SK-N-SH treated with all-trans-retinoic acid at 6 μM for 48 hours (cell line): Measurements from ENCODE around the gene TRAPPC6A.

Source experiments
- ATAC-seq: fragments of 200-7000 bp; cut with Tn5 transposase; 3 replicates; pipeline ENCODE4 v1.9.1; 2020; ENCODE audit warnings: mild to moderate bottlenecking, moderate library complexity
- ARNTL ChIP-seq: fragments of 450-650 bp; formaldehyde crosslinking; IDR thresholded peaks from 2 replicates; pipeline ENCODE4 v1.5.0; 2020; ENCODE audit warnings: low read depth, mild to moderate bottlenecking, moderate library complexity, borderline replicate concordance
- BACH2 ChIP-seq: fragments of 250-450 bp; sonication (Bioruptor Pico); IDR thresholded peaks from 2 replicates; pipeline ENCODE4 v1.9.0; 2021; ENCODE audit warnings: mild to moderate bottlenecking, borderline replicate concordance
- CSDC2 ChIP-seq: fragments of 250-450 bp; sonication (Bioruptor Pico); IDR thresholded peaks from 2 replicates; pipeline ENCODE4 v1.5.0; 2020; ENCODE audit warnings: mild to moderate bottlenecking, moderate library complexity
- CSRNP3 ChIP-seq: fragments of 250-450 bp; sonication (Bioruptor Pico); IDR thresholded peaks from 2 replicates; pipeline ENCODE4 v1.5.1; 2021; ENCODE audit warnings: mild to moderate bottlenecking, moderate library complexity
- ESRRG ChIP-seq: fragments of 250-450 bp; sonication (Bioruptor Pico); IDR thresholded peaks from 2 replicates; pipeline ENCODE4 v1.6.1; 2021; ENCODE audit warnings: mild to moderate bottlenecking
- GLIS3 ChIP-seq: fragments of 250-450 bp; sonication (Bioruptor Pico); IDR thresholded peaks from 2 replicates; pipeline ENCODE4 v1.5.0; 2020; ENCODE audit warnings: mild to moderate bottlenecking, moderate library complexity
- ISL1 ChIP-seq: fragments of 250-450 bp; sonication (Bioruptor Pico); IDR thresholded peaks from 2 replicates; pipeline ENCODE4 v2.1.2; 2022; ENCODE audit warnings: mild to moderate bottlenecking, moderate library complexity
- OSR1 ChIP-seq: fragments of 250-450 bp; sonication (Bioruptor Pico); IDR thresholded peaks from 2 replicates; pipeline ENCODE4 v1.8.0; 2022; ENCODE audit warnings: moderate library complexity, mild to moderate bottlenecking, inconsistent platforms
- RARB ChIP-seq: fragments of 250-450 bp; sonication (Bioruptor Pico); IDR thresholded peaks from 2 replicates; pipeline ENCODE4 v1.8.0; 2021; ENCODE audit warnings: mild to moderate bottlenecking, moderate library complexity
- SNAI2 ChIP-seq: fragments of 250-450 bp; sonication (Bioruptor Pico); IDR thresholded peaks from 2 replicates; pipeline ENCODE4 v1.5.0; 2020; ENCODE audit warnings: mild to moderate bottlenecking, moderate library complexity
- TCF4 ChIP-seq: fragments of 250-450 bp; sonication (Bioruptor Pico); IDR thresholded peaks from 2 replicates; pipeline ENCODE4 v1.8.0; 2021; ENCODE audit warnings: mild to moderate bottlenecking, moderate library complexity, borderline replicate concordance
- TOX ChIP-seq: fragments of 250-450 bp; sonication (Bioruptor Pico); IDR thresholded peaks from 2 replicates; pipeline ENCODE4 v1.8.0; 2021; ENCODE audit warnings: mild to moderate bottlenecking, moderate library complexity, borderline replicate concordance
- TSHZ2 ChIP-seq: fragments of 250-450 bp; sonication (Bioruptor Pico); IDR thresholded peaks from 2 replicates; pipeline ENCODE4 v1.5.0; 2020; ENCODE audit warnings: mild to moderate bottlenecking, moderate library complexity
- ZC3H10 ChIP-seq: fragments of 250-450 bp; sonication (Bioruptor Pico); IDR thresholded peaks from 2 replicates; pipeline ENCODE4 v1.5.1; 2021; ENCODE audit warnings: mild to moderate bottlenecking, moderate library complexity
- ZFP3 ChIP-seq: fragments of 250-450 bp; sonication (Bioruptor Pico); IDR thresholded peaks from 2 replicates; pipeline ENCODE4 v1.5.0; 2020; ENCODE audit warnings: mild to moderate bottlenecking, moderate library complexity
- ZFP30 ChIP-seq: fragments of 450-650 bp; formaldehyde crosslinking; IDR thresholded peaks from 2 replicates; pipeline ENCODE4 v1.5.0; 2022; ENCODE audit warnings: mild to moderate bottlenecking, moderate library complexity
- ZNF565 ChIP-seq: fragments of 450-650 bp; formaldehyde crosslinking; conservative IDR thresholded peaks from 2 replicates; pipeline ENCODE4 v1.5.0; 2020; ENCODE audit warnings: low read depth, mild to moderate bottlenecking, moderate library complexity
- ZNF70 ChIP-seq: fragments of 450-650 bp; formaldehyde crosslinking; IDR thresholded peaks from 2 replicates; pipeline ENCODE4 v1.5.0; 2020; ENCODE audit warnings: mild to moderate bottlenecking, moderate library complexity
- ZNF8 ChIP-seq: fragments of 450-650 bp; formaldehyde crosslinking; IDR thresholded peaks from 2 replicates; pipeline ENCODE4 v1.5.0; 2020; ENCODE audit warnings: mild to moderate bottlenecking, moderate library complexity
- TF ChIP-seq, protein P1 (sequence below): fragments of 250-450 bp; sonication (Bioruptor Pico); IDR thresholded peaks from 2 replicates; pipeline ENCODE4 v1.8.0; 2020; ENCODE audit warnings: mild to moderate bottlenecking, moderate library complexity, borderline replicate concordance
- TF ChIP-seq, protein P2 (sequence below): fragments of 250-450 bp; sonication (Bioruptor Pico); IDR thresholded peaks from 2 replicates; pipeline ENCODE4 v1.5.1; 2020; ENCODE audit warnings: low read depth, mild to moderate bottlenecking, moderate library complexity

The TRAPPC6A gene

DNA sequence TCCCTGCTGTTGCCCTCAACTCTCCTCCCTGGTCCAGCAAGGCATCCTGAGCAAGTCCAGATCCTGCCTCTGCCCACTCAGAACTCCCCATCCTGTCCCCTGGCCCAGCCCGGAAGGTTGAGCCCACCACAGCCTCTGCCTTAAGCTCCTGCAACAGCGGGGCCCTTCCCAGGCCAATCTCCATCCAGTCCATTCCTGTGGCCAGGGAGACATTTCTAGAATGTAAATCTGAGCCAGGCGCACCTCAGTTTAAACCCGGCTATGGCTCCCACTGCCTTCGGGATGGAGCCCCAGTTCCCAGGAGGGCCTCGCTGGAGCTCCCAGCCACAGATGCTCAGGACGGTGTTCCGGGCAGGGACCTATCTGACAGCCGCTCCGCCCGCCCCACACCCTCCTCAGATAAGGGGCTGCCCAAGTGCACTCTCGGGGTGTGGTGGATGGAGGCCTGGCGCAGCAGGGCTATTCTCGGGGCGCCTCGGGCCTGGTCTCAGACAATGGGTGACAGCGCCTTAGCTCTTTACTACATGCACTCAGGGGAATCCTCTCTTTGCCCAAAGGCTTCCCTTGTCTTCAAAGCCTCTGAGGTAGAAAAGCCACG lies 5.3 kb downstream of the TRAPPC6A start:
- ATAC-seq: no peak

GRCh38 chr19:45172173-45172572 lies 5.9 kb downstream of the TRAPPC6A start:
- ATAC-seq: no peak
- no peak for TF ChIP-seq ZFP30 (CRISPR knock-in tag)
- TF ChIP-seq ZNF8 (CRISPR knock-in tag): no peak
- no peak for TF ChIP-seq CSRNP3 (CRISPR knock-in tag)
- TF ChIP-seq ZFP3 (CRISPR knock-in tag): no peak
- TF ChIP-seq, all 23 proteins: peak for 0

More for the DNA sequence above, 5.3 kb downstream of the TRAPPC6A start:
- TF ChIP-seq, protein P1, sequence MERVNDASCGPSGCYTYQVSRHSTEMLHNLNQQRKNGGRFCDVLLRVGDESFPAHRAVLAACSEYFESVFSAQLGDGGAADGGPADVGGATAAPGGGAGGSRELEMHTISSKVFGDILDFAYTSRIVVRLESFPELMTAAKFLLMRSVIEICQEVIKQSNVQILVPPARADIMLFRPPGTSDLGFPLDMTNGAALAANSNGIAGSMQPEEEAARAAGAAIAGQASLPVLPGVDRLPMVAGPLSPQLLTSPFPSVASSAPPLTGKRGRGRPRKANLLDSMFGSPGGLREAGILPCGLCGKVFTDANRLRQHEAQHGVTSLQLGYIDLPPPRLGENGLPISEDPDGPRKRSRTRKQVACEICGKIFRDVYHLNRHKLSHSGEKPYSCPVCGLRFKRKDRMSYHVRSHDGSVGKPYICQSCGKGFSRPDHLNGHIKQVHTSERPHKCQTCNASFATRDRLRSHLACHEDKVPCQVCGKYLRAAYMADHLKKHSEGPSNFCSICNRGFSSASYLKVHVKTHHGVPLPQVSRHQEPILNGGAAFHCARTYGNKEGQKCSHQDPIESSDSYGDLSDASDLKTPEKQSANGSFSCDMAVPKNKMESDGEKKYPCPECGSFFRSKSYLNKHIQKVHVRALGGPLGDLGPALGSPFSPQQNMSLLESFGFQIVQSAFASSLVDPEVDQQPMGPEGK (CRISPR knock-in tag): no peak
- TF ChIP-seq ZNF565 (CRISPR knock-in tag): no peak
- no peak for TF ChIP-seq CSRNP3 (CRISPR knock-in tag)
- no peak for TF ChIP-seq ZFP30 (CRISPR knock-in tag)
- TF ChIP-seq, protein P2, sequence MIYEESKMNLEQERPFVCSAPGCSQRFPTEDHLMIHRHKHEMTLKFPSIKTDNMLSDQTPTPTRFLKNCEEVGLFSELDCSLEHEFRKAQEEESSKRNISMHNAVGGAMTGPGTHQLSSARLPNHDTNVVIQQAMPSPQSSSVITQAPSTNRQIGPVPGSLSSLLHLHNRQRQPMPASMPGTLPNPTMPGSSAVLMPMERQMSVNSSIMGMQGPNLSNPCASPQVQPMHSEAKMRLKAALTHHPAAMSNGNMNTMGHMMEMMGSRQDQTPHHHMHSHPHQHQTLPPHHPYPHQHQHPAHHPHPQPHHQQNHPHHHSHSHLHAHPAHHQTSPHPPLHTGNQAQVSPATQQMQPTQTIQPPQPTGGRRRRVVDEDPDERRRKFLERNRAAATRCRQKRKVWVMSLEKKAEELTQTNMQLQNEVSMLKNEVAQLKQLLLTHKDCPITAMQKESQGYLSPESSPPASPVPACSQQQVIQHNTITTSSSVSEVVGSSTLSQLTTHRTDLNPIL (CRISPR knock-in tag): no peak
- TF ChIP-seq TCF4 (CRISPR knock-in tag): no peak
- no peak for TF ChIP-seq ZNF8 (CRISPR knock-in tag)
- TF ChIP-seq ISL1 (CRISPR knock-in tag): no peak
- no peak for TF ChIP-seq TSHZ2
- TF ChIP-seq RARB (CRISPR knock-in tag): no peak

DNA sequence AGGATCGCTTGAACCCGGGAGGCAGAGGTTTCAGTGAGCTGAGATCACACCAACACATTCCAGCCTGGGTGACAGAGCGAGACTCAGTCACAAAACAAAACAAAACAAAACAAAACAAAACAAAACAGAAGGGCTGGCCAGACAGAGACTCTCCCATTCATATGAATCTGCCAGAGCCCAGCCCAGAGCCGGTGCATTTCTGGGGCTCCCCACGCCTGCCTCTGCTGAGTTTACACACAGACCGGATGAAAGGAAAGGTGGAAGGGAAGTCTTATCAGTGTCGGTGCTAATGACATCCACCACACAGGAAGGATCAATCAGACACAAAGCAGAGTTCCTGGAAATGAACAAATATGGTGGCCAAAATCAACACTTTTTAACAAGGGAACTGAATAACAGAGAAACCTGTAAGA lies 6.8 kb downstream of the TRAPPC6A start:
- no peak for TF ChIP-seq ESRRG (CRISPR knock-in tag)
- TF ChIP-seq CSDC2 (CRISPR knock-in tag): no peak
- TF ChIP-seq ZC3H10 (CRISPR knock-in tag): no peak
- TF ChIP-seq ZNF565 (CRISPR knock-in tag): no peak
- TF ChIP-seq TSHZ2: no peak
- no peak for TF ChIP-seq ZNF70 (CRISPR knock-in tag)
- no peak for TF ChIP-seq ISL1 (CRISPR knock-in tag)
- TF ChIP-seq ZNF8 (CRISPR knock-in tag): no peak
- TF ChIP-seq BACH2 (CRISPR knock-in tag): no peak
- TF ChIP-seq GLIS3 (CRISPR knock-in tag): no peak
- TF ChIP-seq ARNTL (CRISPR knock-in tag): no peak
- TF ChIP-seq, protein P1 (CRISPR knock-in tag): no peak
- TF ChIP-seq OSR1 (CRISPR knock-in tag): no peak
- TF ChIP-seq TOX (CRISPR knock-in tag): no peak
- TF ChIP-seq SNAI2 (CRISPR knock-in tag): no peak
- TF ChIP-seq, protein P2 (CRISPR knock-in tag): no peak
- TF ChIP-seq TCF4 (CRISPR knock-in tag): no peak
- TF ChIP-seq ZFP30 (CRISPR knock-in tag): no peak
- ATAC-seq: no peak
